ENCODE data around the gene OGDH.

The OGDH gene

DNA sequence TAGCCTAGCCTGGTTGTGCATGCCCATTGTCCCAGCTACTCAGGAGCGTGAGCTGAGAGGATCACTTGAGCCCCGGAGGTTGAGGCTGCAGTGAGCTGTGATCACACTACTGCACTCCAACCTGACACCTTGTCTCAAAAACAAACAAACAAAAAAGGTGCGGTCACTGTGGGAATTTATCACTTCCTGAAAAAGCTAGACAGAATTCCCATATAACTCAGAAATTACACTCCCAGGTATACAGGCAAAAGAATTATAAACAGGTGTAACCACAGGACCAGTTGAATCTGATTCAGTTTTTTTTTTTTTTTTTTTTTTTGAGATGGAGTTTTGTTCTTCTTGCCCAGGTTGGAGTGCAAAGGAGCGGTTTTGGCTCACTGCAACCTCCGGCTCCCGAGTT lies 3.2 kb upstream of the OGDH start:
- Histone ChIP-seq H3K36me3 (no peaks in the 10 kb centered on the region; the same call in 1 of the 2 replicates), H3K27me3 (peaks cover 4% of the 10 kb centered on the region; the same call in 1 of the 2 replicates), H3K4me1 (no peaks in the 10 kb centered on the region), H3K4me3 (ENCODE audit: low read depth, low read length) (no peak overlapping the region), H3K9me3 (no peaks in the 10 kb centered on the region)
- no peak for DNase-seq
- no peak for TF ChIP-seq CTCF (IDR thresholded peaks at IDR 0.05; ENCODE audit: low read depth, low read length)

DNA sequence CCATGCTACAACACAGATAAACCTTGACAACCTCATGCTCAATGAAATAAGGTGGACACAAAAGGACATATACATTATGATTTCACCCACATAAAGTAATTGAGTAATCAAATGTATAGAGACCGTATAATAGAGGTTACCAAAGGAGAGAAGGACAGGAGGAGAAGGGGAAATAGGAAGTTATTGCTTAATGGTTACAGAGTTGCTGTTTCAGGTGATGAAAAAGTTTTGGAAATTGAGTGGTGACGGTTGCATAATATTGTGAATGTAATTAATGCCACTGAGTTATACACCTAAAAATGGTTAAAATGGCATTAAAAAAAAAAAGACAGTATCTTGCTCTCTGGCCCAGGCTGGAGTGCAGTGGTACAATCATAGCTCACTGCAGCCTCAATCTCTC lies 1.5 kb upstream of the OGDH start:
- Histone ChIP-seq H3K4me3 (ENCODE audit: low read depth, low read length) (no peak overlapping the region), H3K36me3 (no peaks in the 10 kb centered on the region; the same call in 1 of the 2 replicates), H3K27me3 (0 out of 2 replicates have a peak, but pooled peaks cover 4% of the 10 kb centered on the region), H3K9me3 (no peaks in the 10 kb centered on the region), H3K4me1 (no peaks in the 10 kb centered on the region)
- TF ChIP-seq CTCF (IDR thresholded peaks at IDR 0.05; ENCODE audit: low read depth, low read length) = no peak
- no peak for DNase-seq

- TF ChIP-seq CTCF (IDR thresholded peaks at IDR 0.05; ENCODE audit: low read depth, low read length) = no peak
- no peaks in the 10 kb centered on the region for H3K4me1 ChIP-seq
- DNase-seq = no peak
- 0 out of 2 replicates have a peak, but pooled peaks cover 4% of the 10 kb centered on the region for H3K27me3 ChIP-seq
- H3K4me3 ChIP-seq (ENCODE audit: low read depth, low read length) = peak overlapping the region; percentile 77
- H3K36me3 ChIP-seq = no peaks in the 10 kb centered on the region; the same call in 1 of the 2 replicates
- H3K9me3 ChIP-seq = no peaks in the 10 kb centered on the region
Measured at GRCh38 chr7:44607141-44608068, 978 bp downstream of the OGDH start.

GRCh38 chr7:44608916-44609648 lies 2.7 kb downstream of the OGDH start:
- Histone ChIP-seq H3K36me3 (no peaks in the 10 kb centered on the region; the same call in 1 of the 2 replicates), H3K9me3 (no peaks in the 10 kb centered on the region), H3K4me1 (no peaks in the 10 kb centered on the region), H3K4me3 (ENCODE audit: low read depth, low read length) (no peak overlapping the region), H3K27me3 (no peaks in the 10 kb centered on the region)
- no peak for DNase-seq
- no peak for TF ChIP-seq CTCF (IDR thresholded peaks at IDR 0.05; ENCODE audit: low read depth, low read length)

DNA sequence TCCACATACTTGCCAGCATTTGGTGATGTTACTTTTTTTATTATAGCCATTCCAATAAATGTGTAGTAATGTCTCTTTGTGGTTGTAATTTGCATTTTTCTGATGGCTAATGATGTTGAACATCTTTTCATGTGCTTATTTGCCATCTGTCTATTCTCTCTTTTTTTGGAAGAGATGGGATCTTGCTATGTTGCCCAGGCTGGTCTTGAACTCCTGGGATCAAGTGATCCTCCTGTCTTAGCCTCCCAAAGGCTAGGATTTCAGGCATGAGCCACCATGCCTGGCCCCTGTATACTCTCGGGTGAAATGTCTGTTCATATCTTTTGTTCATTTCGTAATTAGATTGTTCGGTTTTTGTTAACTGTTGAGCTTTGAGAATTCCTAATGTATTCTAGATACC lies 3.4 kb downstream of the OGDH start:
- no peaks in the 10 kb centered on the region for H3K4me1 ChIP-seq
- no peak for DNase-seq
- H3K36me3 ChIP-seq = no peaks in the 10 kb centered on the region; the same call in 1 of the 2 replicates
- H3K9me3 ChIP-seq = no peaks in the 10 kb centered on the region
- H3K27me3 ChIP-seq = no peaks in the 10 kb centered on the region
- no peak for TF ChIP-seq CTCF (IDR thresholded peaks at IDR 0.05; ENCODE audit: low read depth, low read length)
- no peak overlapping the region for H3K4me3 ChIP-seq (ENCODE audit: low read depth, low read length)

Data from BE2C (cell line).